Measurements from ENCODE around the gene CHST8.

DNA sequence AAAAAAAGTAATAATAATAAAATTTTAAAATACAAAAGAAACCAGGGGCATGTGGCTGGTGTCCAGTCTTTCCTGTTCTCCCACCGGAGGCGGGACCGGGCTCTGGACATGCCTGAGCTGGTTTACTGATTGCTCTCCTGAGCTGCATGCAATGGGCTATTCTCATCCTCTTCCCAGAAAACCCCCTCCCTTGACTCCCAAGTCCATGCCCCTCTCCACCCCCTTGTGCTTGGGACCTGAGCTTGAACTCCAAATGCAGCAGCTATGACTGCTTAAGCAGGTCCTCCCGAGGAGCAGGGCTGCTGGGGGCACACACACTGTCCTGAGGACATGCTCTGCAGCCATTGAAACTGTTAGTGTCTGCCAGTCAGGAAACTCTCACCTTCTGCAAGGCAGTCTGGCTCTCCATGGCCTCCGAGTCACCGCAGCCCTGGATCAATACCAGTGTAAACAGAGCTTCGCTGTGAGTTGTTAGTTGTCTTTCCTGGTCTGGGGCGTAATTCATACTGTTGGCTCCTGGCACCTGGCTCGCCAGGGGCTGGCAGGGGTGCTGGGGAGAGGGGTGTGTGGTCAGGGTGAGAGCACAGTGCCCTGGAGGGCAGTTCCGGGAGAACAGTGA, 41.6 kb upstream of the CHST8 start:
- TF ChIP-seq POLR2AphosphoS5 (IDR thresholded peaks at IDR 0.05): no peak
- TF ChIP-seq, protein P1, sequence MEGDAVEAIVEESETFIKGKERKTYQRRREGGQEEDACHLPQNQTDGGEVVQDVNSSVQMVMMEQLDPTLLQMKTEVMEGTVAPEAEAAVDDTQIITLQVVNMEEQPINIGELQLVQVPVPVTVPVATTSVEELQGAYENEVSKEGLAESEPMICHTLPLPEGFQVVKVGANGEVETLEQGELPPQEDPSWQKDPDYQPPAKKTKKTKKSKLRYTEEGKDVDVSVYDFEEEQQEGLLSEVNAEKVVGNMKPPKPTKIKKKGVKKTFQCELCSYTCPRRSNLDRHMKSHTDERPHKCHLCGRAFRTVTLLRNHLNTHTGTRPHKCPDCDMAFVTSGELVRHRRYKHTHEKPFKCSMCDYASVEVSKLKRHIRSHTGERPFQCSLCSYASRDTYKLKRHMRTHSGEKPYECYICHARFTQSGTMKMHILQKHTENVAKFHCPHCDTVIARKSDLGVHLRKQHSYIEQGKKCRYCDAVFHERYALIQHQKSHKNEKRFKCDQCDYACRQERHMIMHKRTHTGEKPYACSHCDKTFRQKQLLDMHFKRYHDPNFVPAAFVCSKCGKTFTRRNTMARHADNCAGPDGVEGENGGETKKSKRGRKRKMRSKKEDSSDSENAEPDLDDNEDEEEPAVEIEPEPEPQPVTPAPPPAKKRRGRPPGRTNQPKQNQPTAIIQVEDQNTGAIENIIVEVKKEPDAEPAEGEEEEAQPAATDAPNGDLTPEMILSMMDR (IDR thresholded peaks at IDR 0.05): no peak
- TF ChIP-seq POLR2A (IDR thresholded peaks at IDR 0.05): no peak
- TF ChIP-seq EP300 (IDR thresholded peaks at IDR 0.05; ENCODE audit: low read depth): no peak
